Activated CD4-positive, alpha-beta T cell treated with anti-CD3 and anti-CD28 coated beads for 36 hours (primary cell): Measurements from ENCODE around the gene PRICKLE3. TPM values are rescaled to one million over a fixed set of nuclear protein-coding genes. Genes with fewer than 3 reads are reported as not detected.

Source experiments
- ATAC-seq: fragments of 200-7000 bp; cut with Tn5 transposase; one replicate; pipeline ENCODE4 v1.10.0; 2021; ENCODE audit warnings: mild to moderate bottlenecking, moderate library complexity
- CTCF ChIA-PET: fragments of 350-600 bp; sonication (Branson Sonifier 250); formaldehyde crosslinking; loops from one replicate; lab custom pipeline; 2021; ENCODE audit warnings: antibody characterized with exemption; lab: Charles Lee
- POLR2A ChIA-PET: fragments of 350-600 bp; sonication (Branson Sonifier 250); formaldehyde crosslinking; loops from one replicate; lab custom pipeline; 2021; ENCODE audit warnings: antibody characterized with exemption, inconsistent platforms; lab: Charles Lee
- DNase-seq: peaks from one replicate; pipeline ENCODE4 v3.0.0-alpha.2; 2020
- H3K27ac Mint-ChIP-seq: one replicate; pipeline ENCODE4 v1.8.0; 2021; ENCODE audit warnings: mixed read lengths
- H3K27me3 Mint-ChIP-seq: one replicate; pipeline ENCODE4 v1.8.0; 2021; ENCODE audit warnings: mixed read lengths
- H3K36me3 Mint-ChIP-seq: one replicate; pipeline ENCODE4 v1.8.0; 2021; ENCODE audit warnings: low read depth, mixed read lengths
- H3K4me1 Mint-ChIP-seq: one replicate; pipeline ENCODE4 v1.8.0; 2021; ENCODE audit warnings: mixed read lengths
- H3K4me3 Mint-ChIP-seq: one replicate; pipeline ENCODE4 v1.8.0; 2021; ENCODE audit warnings: mild to moderate bottlenecking, moderate library complexity, mixed read lengths
- H3K9me3 Mint-ChIP-seq: one replicate; pipeline ENCODE4 v1.8.0; 2021; ENCODE audit warnings: low read depth, mixed read lengths
- intact Hi-C, 2 experiments: fragments of 100-400 bp; cut with DNase I in 1 of 2; cut with micrococcal nuclease in 1 of 2; formaldehyde crosslinking; loops; one replicate each; pipeline versions ENCODE4 v1.14.2 to v1.15.1; 2022 to 2024; cut with DNase I, micrococcal nuclease
- total RNA-seq, 2 experiments: library from RNA; stranded (reverse); gene quantifications; one replicate each; pipeline ENCODE4 v1.2.3, GENCODE V29; 2021

PRICKLE3 gene
- 10 to 100 TPM; 22.3 to 23.0 TPM for total RNA-seq

- intact Hi-C loops: no loop called here
- ChIA-PET POLR2A (no interaction called here), CTCF (interaction anchor here (0.6 to 0.7 kb wide), 4 partner anchors 24 to 981 kb away, joined by 3 read pairs; partner anchors contain the start of genes MAGIX and PPP1R3F)
- H3K9me3 Mint-ChIP-seq: no peaks in the 10 kb centered on the region
- peak within 1 kb of the TSS; percentile 83 for H3K27ac Mint-ChIP-seq
- ATAC-seq (peak; percentile 5), DNase-seq (peak; percentile 87)
- H3K27me3 Mint-ChIP-seq: no peaks in the 10 kb centered on the region
- peaks cover 12% of the 10 kb centered on the region for H3K4me1 Mint-ChIP-seq
- H3K36me3 Mint-ChIP-seq: peaks cover 4% of the 10 kb centered on the region
- H3K4me3 Mint-ChIP-seq: peak within 1 kb of the TSS; percentile 86
These were observed at the start of gene PRICKLE3 for GRCh38 chrX:49186125-49187027. TSS of gene PRICKLE3 (minus strand) at chrX:49186373. CDS start at chrX:49186297, 76 bp downstream.

- intact Hi-C loops: loop anchor here in 1 of 2 experiments (5.0 kb wide), 1 partner anchor 42 kb away; no protein-coding TSS in a partner anchor
- no peak for ATAC-seq
These were observed 47.8 kb upstream of the PRICKLE3 start for GRCh38 chrX:49233887-49234555.

GRCh38 chrX:49233176-49233575 is 47.0 kb upstream of the PRICKLE3 start, which contains the start of gene CACNA1F:
TSS of gene CACNA1F (minus strand) at chrX:49233340. CDS start at chrX:49233309, 31 bp downstream.
- DNase-seq (no peak), ATAC-seq (no peak)
- H3K27ac Mint-ChIP-seq: no peak within 1 kb of the TSS
- H3K4me3 Mint-ChIP-seq: no peak within 1 kb of the TSS
- ChIA-PET CTCF (no interaction called here), POLR2A (no interaction called here)
- intact Hi-C loops: loop anchor here in 1 of 2 experiments (5.0 kb wide), 1 partner anchor 41 kb away; no protein-coding TSS in a partner anchor
- peaks cover 25% of the 10 kb centered on the region for H3K4me1 Mint-ChIP-seq
- peaks cover 6% of the 10 kb centered on the region for H3K36me3 Mint-ChIP-seq
- no peaks in the 10 kb centered on the region for H3K9me3 Mint-ChIP-seq
- H3K27me3 Mint-ChIP-seq: no peaks in the 10 kb centered on the region

More at GRCh38 chrX:49233887-49234555, 47.8 kb upstream of the PRICKLE3 start:
- H3K27ac Mint-ChIP-seq: no peak overlapping the region
- H3K4me3 Mint-ChIP-seq: no peak overlapping the region
- POLR2A ChIA-PET: no interaction called here
- H3K9me3 Mint-ChIP-seq: no peaks in the 10 kb centered on the region
- H3K36me3 Mint-ChIP-seq: peaks cover 9% of the 10 kb centered on the region
- no peaks in the 10 kb centered on the region for H3K27me3 Mint-ChIP-seq
- H3K4me1 Mint-ChIP-seq: peaks cover 25% of the 10 kb centered on the region
- CTCF ChIA-PET: interaction anchor here (0.9 kb wide), 1 partner anchor 42 kb away, joined by 3 read pairs; no protein-coding TSS in a partner anchor
- DNase-seq: no peak

- ATAC-seq (no peak), DNase-seq (no peak)
- no peak overlapping the region for H3K27ac Mint-ChIP-seq
- H3K36me3 Mint-ChIP-seq: peaks cover 5% of the 10 kb centered on the region
- H3K9me3 Mint-ChIP-seq: no peaks in the 10 kb centered on the region
- peaks cover 25% of the 10 kb centered on the region for H3K4me1 Mint-ChIP-seq
- intact Hi-C loops: loop anchor here in 1 of 2 experiments (5.0 kb wide), 1 partner anchor 40 kb away; no protein-coding TSS in a partner anchor
- no peak overlapping the region for H3K4me3 Mint-ChIP-seq
- POLR2A ChIA-PET: no interaction called here
- CTCF ChIA-PET: no interaction called here
- no peaks in the 10 kb centered on the region for H3K27me3 Mint-ChIP-seq
These were observed 46.4 kb upstream of the PRICKLE3 start for GRCh38 chrX:49232525-49232924.

- H3K36me3 Mint-ChIP-seq: no peaks in the 10 kb centered on the region
- intact Hi-C loops: loop anchor here (2.0 to 5.0 kb wide), 3 partner anchors 31 to 41 kb away; partner anchors contain the start of gene SYP (in 1 of the 2)
- H3K4me1 Mint-ChIP-seq: peaks cover 15% of the 10 kb centered on the region
- H3K27ac Mint-ChIP-seq: no peak overlapping the region
- H3K4me3 Mint-ChIP-seq: peak overlapping the region; percentile 72
- DNase-seq (no peak), ATAC-seq (no peak)
- POLR2A ChIA-PET: interaction anchor here (1.0 kb wide), 1 partner anchor 41 kb away, joined by 3 read pairs; no protein-coding TSS in a partner anchor
- H3K27me3 Mint-ChIP-seq: no peaks in the 10 kb centered on the region
- H3K9me3 Mint-ChIP-seq: no peaks in the 10 kb centered on the region
- CTCF ChIA-PET: no interaction called here
These were observed 45.3 kb upstream of the PRICKLE3 start for GRCh38 chrX:49231333-49232000.

GRCh38 chrX:49230500-49231232 is 44.5 kb upstream of the PRICKLE3 start:
- ChIA-PET POLR2A (interaction anchor here (1.0 kb wide), 1 partner anchor 40 kb away, joined by 3 read pairs; no protein-coding TSS in a partner anchor), CTCF (no interaction called here)
- peak; percentile 81 for DNase-seq
- peak; percentile 77 for ATAC-seq
- intact Hi-C loops: loop anchor here (2.0 to 5.0 kb wide), 3 partner anchors 30 to 40 kb away; partner anchors contain the start of gene SYP (in 1 of the 2)
- Mint-ChIP-seq H3K27me3 (no peaks in the 10 kb centered on the region), H3K36me3 (no peaks in the 10 kb centered on the region), H3K4me1 (peaks cover 14% of the 10 kb centered on the region), H3K9me3 (no peaks in the 10 kb centered on the region), H3K27ac (peak overlapping the region; percentile 85), H3K4me3 (peak overlapping the region; percentile 72)

GRCh38 chrX:49228185-49228584 is 42.0 kb upstream of the PRICKLE3 start:
- DNase-seq: no peak
- ATAC-seq: no peak
- ChIA-PET POLR2A (no interaction called here), CTCF (no interaction called here)
- H3K4me3 Mint-ChIP-seq: no peak overlapping the region
- no peaks in the 10 kb centered on the region for H3K9me3 Mint-ChIP-seq
- no peaks in the 10 kb centered on the region for H3K36me3 Mint-ChIP-seq
- H3K4me1 Mint-ChIP-seq: peaks cover 13% of the 10 kb centered on the region
- peaks cover 3% of the 10 kb centered on the region for H3K27me3 Mint-ChIP-seq
- intact Hi-C loops: no loop called here
- no peak overlapping the region for H3K27ac Mint-ChIP-seq

GRCh38 chrX:49227726-49228125 is 41.6 kb upstream of the PRICKLE3 start:
- no peak for DNase-seq
- Mint-ChIP-seq H3K27me3 (peaks cover 3% of the 10 kb centered on the region), H3K36me3 (no peaks in the 10 kb centered on the region), H3K27ac (no peak overlapping the region), H3K9me3 (no peaks in the 10 kb centered on the region), H3K4me1 (peaks cover 13% of the 10 kb centered on the region), H3K4me3 (no peak overlapping the region)
- intact Hi-C loops: no loop called here
- ATAC-seq: no peak
- ChIA-PET POLR2A (no interaction called here), CTCF (no interaction called here)

GRCh38 chrX:49226946-49227345 is 40.8 kb upstream of the PRICKLE3 start:
- no peaks in the 10 kb centered on the region for H3K9me3 Mint-ChIP-seq
- H3K27me3 Mint-ChIP-seq: peaks cover 3% of the 10 kb centered on the region
- no peak for DNase-seq
- H3K27ac Mint-ChIP-seq: no peak overlapping the region
- no peak for ATAC-seq
- ChIA-PET POLR2A (no interaction called here), CTCF (interaction anchor here (0.8 kb wide), 1 partner anchor 48 kb away, joined by 4 read pairs; no protein-coding TSS in a partner anchor)
- no peak overlapping the region for H3K4me3 Mint-ChIP-seq
- intact Hi-C loops: no loop called here
- H3K4me1 Mint-ChIP-seq: peaks cover 13% of the 10 kb centered on the region
- no peaks in the 10 kb centered on the region for H3K36me3 Mint-ChIP-seq

- ATAC-seq (no peak), DNase-seq (no peak)
- intact Hi-C loops: no loop called here
- Mint-ChIP-seq H3K36me3 (no peaks in the 10 kb centered on the region), H3K4me3 (no peak overlapping the region), H3K27ac (no peak overlapping the region), H3K9me3 (no peaks in the 10 kb centered on the region), H3K4me1 (peaks cover 5% of the 10 kb centered on the region), H3K27me3 (peaks cover 3% of the 10 kb centered on the region)
- POLR2A ChIA-PET: no interaction called here
- CTCF ChIA-PET: no interaction called here
These were observed 39.7 kb upstream of the PRICKLE3 start for GRCh38 chrX:49225858-49226257.
